Vagina (tissue), 2 donors: ENCODE results near the gene GALNTL6. TPM values are rescaled to one million over a fixed set of nuclear protein-coding genes. Genes with fewer than 3 reads are reported as not detected.

Experiments
- DNase-seq, 2 donors: peaks; one replicate each; pipeline ENCODE4 v3.0.0-alpha.2; 2017; ENCODE audit errors: extremely low spot score in 2 of 2
- H3K27ac ChIP-seq: fragments of 200-600 bp; sonication (generic); one replicate; pipeline ENCODE4 v1.5.1; 2019
- H3K27me3 ChIP-seq: fragments of 200-600 bp; sonication (generic); one replicate; pipeline ENCODE4 v1.5.1; 2019
- H3K36me3 ChIP-seq, 2 donors: fragments of 200-600 bp; sonication (generic); one replicate each; pipeline ENCODE4 v1.5.1; 2017 to 2019
- H3K4me1 ChIP-seq: fragments of 200-600 bp; sonication (generic); one replicate; pipeline ENCODE4 v1.5.1; 2019
- H3K4me3 ChIP-seq, 2 donors: fragments of 200-600 bp; sonication (generic); 1 replicate in 1 of 2; 2 replicates in 1 of 2; pipeline ENCODE4 v1.5.1; 2016 to 2019
- H3K9me3 ChIP-seq: fragments of 200-600 bp; sonication (generic); one replicate; pipeline ENCODE4 v1.5.1; 2019
- CTCF ChIP-seq, 3 experiments: fragments of 450-650 bp in 2 of 3; fragments of 200-600 bp in 1 of 3; sonication (generic) in 1 of 3; IDR thresholded peaks; one replicate each; pipeline ENCODE4 v1.5.1; 2017 to 2019; ENCODE audit warnings: antibody characterized with exemption in 3 of 3, mild to moderate bottlenecking in 2 of 3, moderate library complexity in 2 of 3
- POLR2A ChIP-seq, 2 donors: fragments of 450-650 bp; IDR thresholded peaks; one replicate each; pipeline ENCODE4 v1.6.1; 2017; ENCODE audit warnings: antibody characterized with exemption in 2 of 2, mild to moderate bottlenecking in 2 of 2, moderate library complexity in 2 of 2
- POLR2AphosphoS5 ChIP-seq, 2 donors: sonication (generic); formaldehyde crosslinking; IDR thresholded peaks; one replicate each; pipeline ENCODE4 v1.9.0; 2017; ENCODE audit warnings: antibody characterized with exemption in 2 of 2, mild to moderate bottlenecking in 2 of 2, low read depth in 1 of 2; ENCODE audit not compliant: insufficient read depth in 1 of 2
- intact Hi-C: fragments of 100-400 bp; cut with DNase I; formaldehyde crosslinking; loops from one replicate; pipeline ENCODE4 v1.15.1; 2023
- total RNA-seq: library from RNA; depleted of rRNA; stranded (reverse); fragments of >200 nt; gene quantifications from one replicate; pipeline ENCODE4 v1.2.3, GENCODE V29; 2016

Gene GALNTL6
- total RNA-seq, 1 donor from 2014 or later, result 0.74 TPM

GRCh38 chr4:172942840-172943239, 1129.6 kb downstream of the GALNTL6 start:
- TF ChIP-seq POLR2A (IDR thresholded peaks at IDR 0.05), result no peak
- TF ChIP-seq CTCF (IDR thresholded peaks at IDR 0.05), result no peak
- no peak for TF ChIP-seq POLR2AphosphoS5 (IDR thresholded peaks at IDR 0.05; ENCODE audit: insufficient read depth in 1 of 2, low read depth in 1 of 2)
- DNase-seq, result no peak
- Histone ChIP-seq H3K9me3 (no peaks in the 10 kb centered on the region), H3K4me1 (no peaks in the 10 kb centered on the region), H3K36me3 (no peaks in the 10 kb centered on the region), H3K27me3 (no peaks in the 10 kb centered on the region), H3K4me3 (no peak overlapping the region), H3K27ac (no peak overlapping the region)
- intact Hi-C loops, result no loop called here

- Histone ChIP-seq H3K4me3 (no peak overlapping the region), H3K27ac (no peak overlapping the region), H3K36me3 (no peaks in the 10 kb centered on the region), H3K4me1 (no peaks in the 10 kb centered on the region), H3K9me3 (no peaks in the 10 kb centered on the region), H3K27me3 (no peaks in the 10 kb centered on the region)
- DNase-seq, result no peak
- intact Hi-C loops, result no loop called here
- TF ChIP-seq POLR2AphosphoS5 (IDR thresholded peaks at IDR 0.05; ENCODE audit: insufficient read depth in 1 of 2, low read depth in 1 of 2) (no peak), POLR2A (IDR thresholded peaks at IDR 0.05) (no peak), CTCF (IDR thresholded peaks at IDR 0.05) (no peak)
Measured at GRCh38 chr4:172945611-172946010, 1132.4 kb downstream of the GALNTL6 start.

- Histone ChIP-seq H3K27ac (no peak overlapping the region), H3K36me3 (no peaks in the 10 kb centered on the region), H3K4me3 (no peak overlapping the region), H3K9me3 (no peaks in the 10 kb centered on the region), H3K27me3 (no peaks in the 10 kb centered on the region), H3K4me1 (no peaks in the 10 kb centered on the region)
- no peak for DNase-seq
- TF ChIP-seq POLR2AphosphoS5 (IDR thresholded peaks at IDR 0.05; ENCODE audit: insufficient read depth in 1 of 2, low read depth in 1 of 2), result no peak
- no peak for TF ChIP-seq CTCF (IDR thresholded peaks at IDR 0.05)
- TF ChIP-seq POLR2A (IDR thresholded peaks at IDR 0.05), result no peak
- intact Hi-C loops, result no loop called here
Measured at GRCh38 chr4:172946503-172946902, 1133.3 kb downstream of the GALNTL6 start.

DNA sequence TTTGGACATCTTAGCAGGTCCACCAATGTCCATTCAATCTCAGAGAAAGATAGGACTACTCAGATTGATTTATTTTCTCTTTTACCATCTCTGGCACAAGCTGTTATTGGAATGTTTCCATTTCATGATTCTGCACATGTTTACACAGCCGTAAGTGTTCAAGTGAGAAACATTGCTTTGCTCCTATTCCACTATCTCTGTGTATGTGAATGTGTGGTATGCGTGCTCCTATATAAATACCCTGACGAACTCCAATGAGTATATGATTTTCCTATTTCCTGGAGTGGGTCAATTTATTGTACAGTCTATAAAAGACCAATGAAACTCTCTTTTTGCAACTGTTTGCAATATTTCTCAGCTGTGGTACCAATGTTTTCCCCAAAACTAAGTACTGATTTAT, 1134.4 kb downstream of the GALNTL6 start:
- Histone ChIP-seq H3K4me3 (no peak overlapping the region), H3K9me3 (no peaks in the 10 kb centered on the region), H3K36me3 (no peaks in the 10 kb centered on the region), H3K27me3 (no peaks in the 10 kb centered on the region), H3K27ac (no peak overlapping the region), H3K4me1 (no peaks in the 10 kb centered on the region)
- no peak for DNase-seq
- TF ChIP-seq POLR2A (IDR thresholded peaks at IDR 0.05) (no peak), CTCF (IDR thresholded peaks at IDR 0.05) (no peak), POLR2AphosphoS5 (IDR thresholded peaks at IDR 0.05; ENCODE audit: insufficient read depth in 1 of 2, low read depth in 1 of 2) (no peak)
- intact Hi-C loops, result no loop called here

DNA sequence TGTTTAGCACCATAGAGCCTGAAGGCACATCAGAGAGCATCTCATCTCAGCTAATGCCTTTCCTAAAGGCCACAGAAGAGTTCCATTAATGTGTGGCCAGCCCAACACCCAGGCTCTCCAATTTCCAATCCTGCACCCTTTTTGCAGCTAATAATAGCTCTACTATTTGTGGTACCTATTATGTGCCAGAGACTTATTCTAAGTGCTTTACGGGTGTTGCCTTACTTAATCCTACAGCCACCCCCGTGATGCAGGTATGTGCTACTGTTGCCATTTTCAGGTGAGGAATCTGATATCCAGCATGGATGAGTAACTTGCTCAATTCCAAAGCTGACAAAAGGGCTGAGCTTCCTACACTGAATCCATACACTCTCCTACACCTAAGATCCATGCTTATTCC, 1137.8 kb downstream of the GALNTL6 start:
- no peak overlapping the region for H3K4me3 ChIP-seq
- no peaks in the 10 kb centered on the region for H3K9me3 ChIP-seq
- no peak for DNase-seq
- no peaks in the 10 kb centered on the region for H3K27me3 ChIP-seq
- H3K27ac ChIP-seq, result no peak overlapping the region
- no peak for TF ChIP-seq POLR2A (IDR thresholded peaks at IDR 0.05)
- no peak for TF ChIP-seq POLR2AphosphoS5 (IDR thresholded peaks at IDR 0.05; ENCODE audit: insufficient read depth in 1 of 2, low read depth in 1 of 2)
- TF ChIP-seq CTCF (IDR thresholded peaks at IDR 0.05), result no peak
- intact Hi-C loops, result no loop called here
- no peaks in the 10 kb centered on the region for H3K4me1 ChIP-seq
- no peaks in the 10 kb centered on the region for H3K36me3 ChIP-seq
